MG63 (cell line): ENCODE measurements around the gene CT47C1. TPM values are rescaled to one million over a fixed set of nuclear protein-coding genes. Genes with fewer than 3 reads are reported as not detected.
"Not testable (repeated sequence)": the region's sequence is repeated elsewhere in the genome, so short reads cannot be mapped to it uniquely, and the experiment has no call there.

ENCODE experiments used
- DNase-seq: peaks from one replicate; pipeline ENCODE4 v3.0.0-alpha.2; 2020
- H3K27me3 ChIP-seq: fragments of 250-450 bp; sonication (Bioruptor Pico); 2 replicates; pipeline ENCODE4 v1.5.1; 2020; ENCODE audit warnings: mild to moderate bottlenecking, moderate library complexity
- H3K36me3 ChIP-seq: fragments of 250-450 bp; sonication (Bioruptor Pico); 2 replicates; pipeline ENCODE4 v1.5.1; 2020; ENCODE audit warnings: mild to moderate bottlenecking, moderate library complexity
- H3K4me3 ChIP-seq: fragments of 250-450 bp; sonication (Bioruptor Pico); 2 replicates; pipeline ENCODE4 v1.5.1; 2020; ENCODE audit warnings: mild to moderate bottlenecking, moderate library complexity
- H3K9me3 ChIP-seq: fragments of 250-450 bp; sonication (Bioruptor Pico); 2 replicates; pipeline ENCODE4 v1.5.1; 2020; ENCODE audit warnings: mild to moderate bottlenecking, moderate library complexity
- total RNA-seq: library from RNA; depleted of rRNA; stranded (reverse); fragments of >200 nt; shearing (Covaris generic); gene quantifications from 2 replicates; pipeline ENCODE4 v1.2.3, GENCODE V29; 2014; ENCODE audit warnings: low replicate concordance; rRNA removed

Gene CT47C1
- total RNA-seq = not detected in 2 replicates

GRCh38 chrX:119072744-119073143, at the start of gene CT47C1:
CT47C1 (plus strand) TSS chrX:119072993; CDS start chrX:119073226, 233 bp downstream.
- DNase-seq = no peak
- H3K36me3 ChIP-seq = no peaks in the 10 kb centered on the region
- no peak within 1 kb of the TSS for H3K4me3 ChIP-seq
- no peaks in the 10 kb centered on the region for H3K27me3 ChIP-seq
- no peaks in the 10 kb centered on the region for H3K9me3 ChIP-seq

- H3K36me3 ChIP-seq = no peaks in the 10 kb centered on the region
- no peaks in the 10 kb centered on the region for H3K9me3 ChIP-seq
- DNase-seq = no peak
- no peak overlapping the region for H3K4me3 ChIP-seq
- H3K27me3 ChIP-seq = no peaks in the 10 kb centered on the region
Observed at GRCh38 chrX:119025900-119026299, 46.9 kb upstream of the CT47C1 start.

- DNase-seq, H3K4me3 ChIP-seq, H3K27me3 ChIP-seq, H3K36me3 ChIP-seq, H3K9me3 ChIP-seq: not testable (repeated sequence)
Observed at GRCh38 chrX:119026344-119026743, 46.4 kb upstream of the CT47C1 start.

- H3K4me3 ChIP-seq, H3K27me3 ChIP-seq, H3K9me3 ChIP-seq, H3K36me3 ChIP-seq, DNase-seq: not testable (repeated sequence)
Observed at GRCh38 chrX:119027960-119028732, 44.6 kb upstream of the CT47C1 start.

GRCh38 chrX:119028733-119029330, 44.0 kb upstream of the CT47C1 start:
- H3K4me3 ChIP-seq = no peak overlapping the region
- no peaks in the 10 kb centered on the region for H3K27me3 ChIP-seq
- no peaks in the 10 kb centered on the region for H3K9me3 ChIP-seq
- DNase-seq = no peak
- no peaks in the 10 kb centered on the region for H3K36me3 ChIP-seq

GRCh38 chrX:119029656-119030055, 43.1 kb upstream of the CT47C1 start:
- not testable (repeated sequence) for H3K27me3 ChIP-seq, H3K36me3 ChIP-seq, H3K4me3 ChIP-seq, DNase-seq, H3K9me3 ChIP-seq

GRCh38 chrX:119030990-119031389, 41.8 kb upstream of the CT47C1 start:
- H3K9me3 ChIP-seq = no peaks in the 10 kb centered on the region
- H3K4me3 ChIP-seq = no peak overlapping the region
- DNase-seq = no peak
- H3K36me3 ChIP-seq = no peaks in the 10 kb centered on the region
- no peaks in the 10 kb centered on the region for H3K27me3 ChIP-seq

GRCh38 chrX:119036107-119037029, 36.4 kb upstream of the CT47C1 start:
- no peak for DNase-seq
- Histone ChIP-seq H3K36me3 (no peaks in the 10 kb centered on the region), H3K27me3 (no peaks in the 10 kb centered on the region), H3K4me3 (no peak overlapping the region), H3K9me3 (no peaks in the 10 kb centered on the region)

GRCh38 chrX:119040432-119040831, 32.4 kb upstream of the CT47C1 start:
- Histone ChIP-seq H3K9me3 (no peaks in the 10 kb centered on the region), H3K27me3 (no peaks in the 10 kb centered on the region), H3K4me3 (no peak overlapping the region), H3K36me3 (no peaks in the 10 kb centered on the region)
- DNase-seq = no peak

GRCh38 chrX:119041175-119041574, 31.6 kb upstream of the CT47C1 start:
- Histone ChIP-seq H3K36me3 (no peaks in the 10 kb centered on the region), H3K4me3 (no peak overlapping the region), H3K27me3 (no peaks in the 10 kb centered on the region), H3K9me3 (no peaks in the 10 kb centered on the region)
- DNase-seq = peak; percentile 78

- H3K36me3 ChIP-seq = no peaks in the 10 kb centered on the region
- H3K9me3 ChIP-seq = no peaks in the 10 kb centered on the region
- H3K27me3 ChIP-seq = no peaks in the 10 kb centered on the region
- no peak for DNase-seq
- no peak overlapping the region for H3K4me3 ChIP-seq
Observed at GRCh38 chrX:119042040-119042439, 30.8 kb upstream of the CT47C1 start.

- no peaks in the 10 kb centered on the region for H3K36me3 ChIP-seq
- no peak overlapping the region for H3K4me3 ChIP-seq
- H3K9me3 ChIP-seq = no peaks in the 10 kb centered on the region
- DNase-seq = no peak
- H3K27me3 ChIP-seq = no peaks in the 10 kb centered on the region
Observed at GRCh38 chrX:119042996-119043395, 29.8 kb upstream of the CT47C1 start.

GRCh38 chrX:119045884-119046283, 26.9 kb upstream of the CT47C1 start:
- DNase-seq = no peak
- Histone ChIP-seq H3K36me3 (no peaks in the 10 kb centered on the region), H3K4me3 (no peak overlapping the region), H3K9me3 (no peaks in the 10 kb centered on the region), H3K27me3 (no peaks in the 10 kb centered on the region)

GRCh38 chrX:119055687-119056086, 17.1 kb upstream of the CT47C1 start:
- no peaks in the 10 kb centered on the region for H3K36me3 ChIP-seq
- H3K9me3 ChIP-seq = no peaks in the 10 kb centered on the region
- H3K4me3 ChIP-seq = no peak overlapping the region
- H3K27me3 ChIP-seq = no peaks in the 10 kb centered on the region
- DNase-seq = no peak

- no peaks in the 10 kb centered on the region for H3K9me3 ChIP-seq
- H3K27me3 ChIP-seq = no peaks in the 10 kb centered on the region
- H3K36me3 ChIP-seq = no peaks in the 10 kb centered on the region
- DNase-seq = peak; percentile 3
- H3K4me3 ChIP-seq = no peak overlapping the region
Observed at GRCh38 chrX:119062750-119063374, 9.9 kb upstream of the CT47C1 start.

- H3K27me3 ChIP-seq = no peaks in the 10 kb centered on the region
- H3K9me3 ChIP-seq = no peaks in the 10 kb centered on the region
- no peaks in the 10 kb centered on the region for H3K36me3 ChIP-seq
- DNase-seq = no peak
- H3K4me3 ChIP-seq = no peak overlapping the region
Observed at GRCh38 chrX:119063428-119063827, 9.4 kb upstream of the CT47C1 start.
